PFSK-1 (cell line): Measurements from ENCODE around the gene FLOT2.

Source experiments
- POLR2AphosphoS5 ChIP-seq: IDR thresholded peaks from 2 replicates; pipeline ENCODE4 v1.6.1; 2012; ENCODE audit warnings: low read depth, mild to moderate bottlenecking, control low read depth, low read length, moderate library complexity
- REST ChIP-seq, 2 experiments: IDR thresholded peaks; 2 replicates each; pipeline versions ENCODE4 v1.6.1 to v1.8.0; 2011 to 2012; ENCODE audit warnings: low read depth in 2 of 2, low read length in 2 of 2, control low read depth in 1 of 2, inconsistent platforms in 1 of 2, mild to moderate bottlenecking in 1 of 2, moderate library complexity in 1 of 2; ENCODE audit not compliant: insufficient read depth in 1 of 2

- TF ChIP-seq POLR2AphosphoS5 (no peak), REST (IDR thresholded peaks at IDR 0.05; ENCODE audit: insufficient read depth in 1 of 2, low read depth in 2 of 2, low read length in 2 of 2) (no peak)
Measured at GRCh38 chr17:28865946-28866752, 31.4 kb downstream of the FLOT2 start.
